Mammary microvascular endothelial cell (primary cell): ENCODE data around the gene GRIN2C. TPM values are rescaled to one million over a fixed set of nuclear protein-coding genes. Genes with fewer than 3 reads are reported as not detected.

ENCODE experiments used
- total RNA-seq: library from RNA; depleted of rRNA; stranded (reverse); fragments of >200 nt; gene quantifications from 2 replicates; pipeline ENCODE4 v1.2.3, GENCODE V29; 2015

The GRIN2C gene
- not detected in 2 replicates for total RNA-seq

GRCh38 chr17:74859459-74860228 is at the start of gene GRIN2C:
Gene GRIN2C (minus strand): TSS chr17:74859885. CDS start chr17:74855092, 4,793 bp downstream.

GRCh38 chr17:74892974-74893911 is 33.6 kb upstream of the GRIN2C start, which contains the start of gene FADS6:
Gene FADS6 (minus strand): TSS chr17:74893633. CDS start chr17:74893595, 38 bp downstream.

GRCh38 chr17:74872313-74873036 is 12.8 kb upstream of the GRIN2C start, which contains the start of gene FDXR:
Gene FDXR (minus strand): TSS chr17:74872994. CDS start chr17:74872944, 50 bp downstream.

Other genes starting within 250 kb of the GRIN2C start
- not detected in 2 replicates for gene CD300E, start 236.1 kb downstream of the GRIN2C start, total RNA-seq
- gene CD300LF, start 147.0 kb downstream of the GRIN2C start, total RNA-seq: not detected in 2 replicates
- 0.40 and 0.44 TPM in 2 replicates for gene RAB37, start 122.6 kb downstream of the GRIN2C start, total RNA-seq
- 25.1 and 27.2 TPM in 2 replicates for gene NHERF1, start 111.3 kb downstream of the GRIN2C start, total RNA-seq
- 15.7 and 22.2 TPM in 2 replicates for gene NAT9, start 83.5 kb downstream of the GRIN2C start, total RNA-seq
- 74.3 and 79.2 TPM in 2 replicates for gene FDXR, start 13.1 kb upstream of the GRIN2C start, total RNA-seq
- gene FADS6, start 33.7 kb upstream of the GRIN2C start, total RNA-seq: not detected in 2 replicates
- not detected in 2 replicates for gene USH1G, start 63.4 kb upstream of the GRIN2C start, total RNA-seq
- not detected in 2 replicates for gene OTOP2, start 64.4 kb upstream of the GRIN2C start, total RNA-seq
- not detected in 2 replicates for gene OTOP3, start 76.0 kb upstream of the GRIN2C start, total RNA-seq
- gene HID1, start 112.9 kb upstream of the GRIN2C start, total RNA-seq: 14.3 and 15.5 TPM in 2 replicates
- gene CDR2L, start 127.7 kb upstream of the GRIN2C start, total RNA-seq: 34.8 and 37.3 TPM in 2 replicates
- 85.4 and 109 TPM in 2 replicates for gene MRPL58, start 152.8 kb upstream of the GRIN2C start, total RNA-seq
- gene ATP5PD, start 187.1 kb upstream of the GRIN2C start, total RNA-seq: 191 and 298 TPM in 2 replicates
- gene KCTD2, start 187.3 kb upstream of the GRIN2C start, total RNA-seq: 15.0 and 19.5 TPM in 2 replicates
- 4.7 and 6.0 TPM in 2 replicates for gene SLC16A5, start 228.1 kb upstream of the GRIN2C start, total RNA-seq